Measurements from ENCODE around the gene PHF3. TPM values are rescaled to one million over a fixed set of nuclear protein-coding genes. Genes with fewer than 3 reads are reported as not detected.

PHF3 gene
- total RNA-seq, 1 experiment from 2014 or later, result 46.6 TPM

DNA sequence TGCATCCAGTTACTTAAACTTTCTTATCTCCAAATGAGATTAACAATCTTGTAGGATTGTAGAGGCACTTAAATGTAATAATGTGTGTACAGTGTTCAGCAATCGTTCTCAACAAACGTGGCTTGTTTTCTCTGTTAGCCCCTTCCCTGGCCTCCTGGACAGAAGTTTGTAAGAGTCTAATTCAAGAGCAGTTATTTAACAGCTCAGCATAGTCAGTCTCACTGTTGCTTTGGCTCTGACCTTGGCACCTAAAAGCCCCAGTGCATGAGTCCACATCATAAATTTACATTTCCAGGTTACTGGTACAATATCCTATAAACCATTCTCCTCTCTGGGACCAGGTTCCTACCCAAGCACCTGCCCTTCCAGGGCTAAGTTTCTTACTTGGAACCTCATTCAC lies 11.5 kb upstream of the PHF3 start:
- Mint-ChIP-seq H3K36me3 (ENCODE audit: insufficient read depth, unreplicated experiment) (no peaks in the 10 kb centered on the region), H3K4me3 (ENCODE audit: low read depth, unreplicated experiment) (no peak overlapping the region), H3K9me3 (ENCODE audit: low read depth, unreplicated experiment) (no peaks in the 10 kb centered on the region), H3K4me1 (ENCODE audit: low read depth, unreplicated experiment) (no peaks in the 10 kb centered on the region), H3K27me3 (ENCODE audit: unreplicated experiment) (no peaks in the 10 kb centered on the region), H3K27ac (ENCODE audit: unreplicated experiment) (no peak overlapping the region)
- no TSS peak for BruUV-seq (replicated peaks)
- TF ChIP-seq CTCF (IDR thresholded peaks at IDR 0.05; ENCODE audit: unreplicated experiment), result no peak
- DNase-seq, result no peak
- CTCF ChIA-PET, result no interaction called here
- intact Hi-C loops (cut with micrococcal nuclease; ENCODE audit: unreplicated experiment), result no loop called here

- no TSS peak for BruUV-seq (replicated peaks)
- Mint-ChIP-seq H3K36me3 (ENCODE audit: insufficient read depth, unreplicated experiment) (peaks cover 6% of the 10 kb centered on the region), H3K4me1 (ENCODE audit: low read depth, unreplicated experiment) (no peaks in the 10 kb centered on the region), H3K9me3 (ENCODE audit: low read depth, unreplicated experiment) (no peaks in the 10 kb centered on the region), H3K4me3 (ENCODE audit: low read depth, unreplicated experiment) (no peak overlapping the region), H3K27me3 (ENCODE audit: unreplicated experiment) (no peaks in the 10 kb centered on the region), H3K27ac (ENCODE audit: unreplicated experiment) (no peak overlapping the region)
- TF ChIP-seq CTCF (IDR thresholded peaks at IDR 0.05; ENCODE audit: unreplicated experiment), result no peak
- CTCF ChIA-PET, result no interaction called here
- intact Hi-C loops (cut with micrococcal nuclease; ENCODE audit: unreplicated experiment), result no loop called here
- DNase-seq, result no peak
These were observed 5.1 kb upstream of the PHF3 start for GRCh38 chr6:63630466-63630865.

GRCh38 chr6:63634630-63635029 lies 972 bp upstream of the PHF3 start:
- Mint-ChIP-seq H3K4me3 (ENCODE audit: low read depth, unreplicated experiment) (peak overlapping the region; percentile 98), H3K9me3 (ENCODE audit: low read depth, unreplicated experiment) (no peaks in the 10 kb centered on the region), H3K4me1 (ENCODE audit: low read depth, unreplicated experiment) (peaks cover 23% of the 10 kb centered on the region), H3K36me3 (ENCODE audit: insufficient read depth, unreplicated experiment) (peaks cover 32% of the 10 kb centered on the region), H3K27me3 (ENCODE audit: unreplicated experiment) (no peaks in the 10 kb centered on the region), H3K27ac (ENCODE audit: unreplicated experiment) (no peak overlapping the region)
- TF ChIP-seq CTCF (IDR thresholded peaks at IDR 0.05; ENCODE audit: unreplicated experiment), result no peak
- intact Hi-C loops (cut with micrococcal nuclease; ENCODE audit: unreplicated experiment), result no loop called here
- DNase-seq, result no peak
- BruUV-seq (replicated peaks), result TSS peak; percentile 34
- CTCF ChIA-PET, result interaction anchor here (0.7 to 1.1 kb wide), 2 partner anchors 54 to 282 kb away, joined by 3 read pairs; no protein-coding TSS in a partner anchor

DNA sequence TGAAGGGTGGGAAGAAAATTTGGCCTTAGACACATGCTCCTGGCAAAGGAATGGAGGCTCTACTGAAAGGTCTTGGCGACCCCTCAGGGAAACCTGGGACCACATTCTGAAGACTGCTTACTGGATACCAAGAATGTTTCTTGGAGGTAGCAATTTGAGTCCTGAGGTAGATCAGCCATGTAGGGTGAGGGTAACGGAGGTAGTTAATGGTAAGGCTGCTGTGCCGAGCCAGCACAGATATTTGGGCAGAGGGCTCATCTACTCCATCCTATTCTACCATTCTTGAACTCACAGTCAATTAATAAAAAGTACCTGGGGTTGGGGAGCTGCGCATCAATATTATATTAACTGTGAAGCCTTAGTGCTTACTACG lies 401 bp upstream of the PHF3 start:
- no peak for TF ChIP-seq CTCF (IDR thresholded peaks at IDR 0.05; ENCODE audit: unreplicated experiment)
- Mint-ChIP-seq H3K27ac (ENCODE audit: unreplicated experiment) (peak overlapping the region; percentile 97), H3K4me3 (ENCODE audit: low read depth, unreplicated experiment) (peak overlapping the region; percentile 98), H3K36me3 (ENCODE audit: insufficient read depth, unreplicated experiment) (peaks cover 32% of the 10 kb centered on the region), H3K9me3 (ENCODE audit: low read depth, unreplicated experiment) (no peaks in the 10 kb centered on the region), H3K4me1 (ENCODE audit: low read depth, unreplicated experiment) (peaks cover 29% of the 10 kb centered on the region), H3K27me3 (ENCODE audit: unreplicated experiment) (no peaks in the 10 kb centered on the region)
- DNase-seq, result no peak
- intact Hi-C loops (cut with micrococcal nuclease; ENCODE audit: unreplicated experiment), result no loop called here
- no TSS peak for BruUV-seq (replicated peaks)
- CTCF ChIA-PET, result interaction anchor here (0.6 to 1.3 kb wide), 6 partner anchors 24 to 315 kb away, joined by 3 to 6 read pairs (median 4); partner anchors contain the start of gene LGSN

Measured in Calu3 (cell line).